K562 (cell line): ENCODE results near the gene ACTN4. TPM values are rescaled to one million over a fixed set of nuclear protein-coding genes. Genes with fewer than 3 reads are reported as not detected.

Source experiments
- BRD4 ChIP-seq: fragments of 200-600 bp; sonication (generic); IDR thresholded peaks from 2 replicates; pipeline ENCODE4 v1.6.1; 2017; ENCODE audit warnings: inconsistent platforms
- CHAMP1 ChIP-seq: fragments of 450-650 bp; IDR thresholded peaks from 2 replicates; pipeline ENCODE4 v1.6.1; 2016; ENCODE audit warnings: mild to moderate bottlenecking
- HNRNPL ChIP-seq: fragments of 200-400 bp; formaldehyde crosslinking; IDR thresholded peaks from 2 replicates; pipeline ENCODE4 v1.6.1; 2017; ENCODE audit warnings: low read depth, mild to moderate bottlenecking, low read length
- KDM2B ChIP-seq: fragments of 250-450 bp; sonication (Bioruptor Pico); IDR thresholded peaks from 2 replicates; pipeline ENCODE4 v1.8.0; 2021; ENCODE audit warnings: mild to moderate bottlenecking, moderate library complexity
- POLR2A ChIP-seq: fragments of 450-650 bp; conservative IDR thresholded peaks from 2 replicates; pipeline ENCODE4 v1.6.1; 2016
- POLR2B ChIP-seq: fragments of 450-650 bp; IDR thresholded peaks from 2 replicates; pipeline ENCODE4 v1.6.1; 2018; ENCODE audit warnings: low read depth; ENCODE audit not compliant: partially characterized antibody
- PREB ChIP-seq: sonication (generic); formaldehyde crosslinking; IDR thresholded peaks from 2 replicates; pipeline ENCODE4 v1.8.1; 2023; ENCODE audit warnings: mild to moderate bottlenecking, missing genetic modification reagents
- PTTG1 ChIP-seq: fragments of 450-650 bp; IDR thresholded peaks from 2 replicates; pipeline ENCODE4 v1.6.1; 2016; ENCODE audit warnings: low read depth, mild to moderate bottlenecking, missing genetic modification characterization, missing compliant biosample characterization
- RCOR1 ChIP-seq, 2 experiments: IDR thresholded peaks; 2 replicates each; pipeline ENCODE4 v1.6.1; 2012; ENCODE audit warnings: low read depth in 2 of 2, low read length in 2 of 2, borderline replicate concordance in 1 of 2, improper control_type of control experiment in 1 of 2
- RNF2 ChIP-seq: sonication (generic); IDR thresholded peaks from 2 replicates; pipeline ENCODE4 v1.6.1; 2016
- SRSF9 ChIP-seq: fragments of 200-400 bp; formaldehyde crosslinking; IDR thresholded peaks from 2 replicates; pipeline ENCODE4 v1.6.1; 2017; ENCODE audit warnings: low read depth, low read length, borderline replicate concordance
- TAL1 ChIP-seq: fragments of 450-650 bp; IDR thresholded peaks from 2 replicates; pipeline ENCODE4 v1.6.1; 2016; ENCODE audit warnings: mild to moderate bottlenecking
- YBX1 ChIP-seq: fragments of 450-650 bp; IDR thresholded peaks from 2 replicates; pipeline ENCODE4 v1.7.1; 2016; ENCODE audit warnings: mild to moderate bottlenecking
- polyA plus RNA-seq, 8 experiments: library from polyadenylated mRNA; depleted of rRNA in 4 of 8; stranded (reverse) in 5 of 8; unstranded in 3 of 8; fragments of >200 nt; fragmentation: Nextera tagmentation in 2 of 8; fragmentation: Illumina TruSeq in 1 of 8; extraction: Ambion mirVana in 2 of 8; extraction: Trizol in 1 of 8; gene quantifications; 2 replicates each; pipeline versions ENCODE4 v1.2.1 to v1.2.3, GENCODE V29; 2011 to 2014; ENCODE audit warnings: inconsistent platforms in 1 of 8, missing spikeins in 1 of 8
- total RNA-seq, 7 experiments: library from RNA; depleted of rRNA in 6 of 7; stranded (reverse); fragments of >200 nt in 6 of 7; fragmentation: Illumina TruSeq in 2 of 7; extraction: Trizol in 2 of 7; gene quantifications; 2 replicates each; pipeline versions ENCODE4 v1.2.1 to v1.2.3, GENCODE V29; 2011 to 2021; ENCODE audit warnings: low replicate concordance in 1 of 7

Gene ACTN4
- total and polyA plus RNA-seq, 9 of the 15 experiments (the other 6 are each of a cell fraction or from before 2014, with no cell fraction given) = 3.1 to 385 (median 125) TPM

- TF ChIP-seq PREB (no peak), HNRNPL (no peak), YBX1 (no peak), TAL1 (no peak), KDM2B (CRISPR knock-in tag) (no peak), SRSF9 (no peak), PTTG1 (tag) (no peak), BRD4 (no peak), POLR2A (no peak), RNF2 (no peak), RCOR1 (IDR thresholded peaks at IDR 0.05; ENCODE audit: borderline replicate concordance in 1 of 2, low read depth in 2 of 2, low read length in 2 of 2) (peak in 1 of 2 experiments; percentile 71; a peak in 2 of 4 replicates), CHAMP1 (no peak), POLR2B (no peak)
These were observed 17.2 kb downstream of the ACTN4 start (continued) for GRCh38 chr19:38664503-38665211.
